ENCODE results near the gene CNTN1.
"Not testable (repeated sequence)": the region's sequence is repeated elsewhere in the genome, so short reads cannot be mapped to it uniquely, and the experiment has no call there.

The CNTN1 gene

DNA sequence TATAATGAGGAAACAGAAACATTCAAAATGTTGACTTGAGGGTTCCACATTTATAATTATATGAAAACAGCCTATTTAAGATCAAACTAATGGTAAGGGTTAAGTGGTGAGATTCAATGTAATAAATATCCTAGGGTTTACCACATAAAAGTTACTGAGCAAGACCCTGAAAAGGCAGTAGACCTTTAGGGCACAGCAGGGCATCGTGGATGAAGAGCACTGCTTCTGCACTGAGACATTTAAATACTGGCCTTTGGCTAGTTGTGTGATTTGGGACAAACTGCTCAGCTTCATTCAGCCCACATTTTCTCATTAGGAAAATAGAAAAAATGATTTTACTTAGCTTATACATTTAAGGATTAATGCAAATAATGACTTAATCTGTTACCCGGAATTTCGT, 42.0 kb downstream of the CNTN1 start:
- H3K4me3 ChIP-seq (ENCODE audit: low read depth, low read length), result no peak overlapping the region
- no peak for DNase-seq (ENCODE audit: low read depth)
- TF ChIP-seq, protein P1, sequence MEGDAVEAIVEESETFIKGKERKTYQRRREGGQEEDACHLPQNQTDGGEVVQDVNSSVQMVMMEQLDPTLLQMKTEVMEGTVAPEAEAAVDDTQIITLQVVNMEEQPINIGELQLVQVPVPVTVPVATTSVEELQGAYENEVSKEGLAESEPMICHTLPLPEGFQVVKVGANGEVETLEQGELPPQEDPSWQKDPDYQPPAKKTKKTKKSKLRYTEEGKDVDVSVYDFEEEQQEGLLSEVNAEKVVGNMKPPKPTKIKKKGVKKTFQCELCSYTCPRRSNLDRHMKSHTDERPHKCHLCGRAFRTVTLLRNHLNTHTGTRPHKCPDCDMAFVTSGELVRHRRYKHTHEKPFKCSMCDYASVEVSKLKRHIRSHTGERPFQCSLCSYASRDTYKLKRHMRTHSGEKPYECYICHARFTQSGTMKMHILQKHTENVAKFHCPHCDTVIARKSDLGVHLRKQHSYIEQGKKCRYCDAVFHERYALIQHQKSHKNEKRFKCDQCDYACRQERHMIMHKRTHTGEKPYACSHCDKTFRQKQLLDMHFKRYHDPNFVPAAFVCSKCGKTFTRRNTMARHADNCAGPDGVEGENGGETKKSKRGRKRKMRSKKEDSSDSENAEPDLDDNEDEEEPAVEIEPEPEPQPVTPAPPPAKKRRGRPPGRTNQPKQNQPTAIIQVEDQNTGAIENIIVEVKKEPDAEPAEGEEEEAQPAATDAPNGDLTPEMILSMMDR (IDR thresholded peaks at IDR 0.05; ENCODE audit: insufficient read depth, low read depth, low read length, missing control alignments), result no peak

DNA sequence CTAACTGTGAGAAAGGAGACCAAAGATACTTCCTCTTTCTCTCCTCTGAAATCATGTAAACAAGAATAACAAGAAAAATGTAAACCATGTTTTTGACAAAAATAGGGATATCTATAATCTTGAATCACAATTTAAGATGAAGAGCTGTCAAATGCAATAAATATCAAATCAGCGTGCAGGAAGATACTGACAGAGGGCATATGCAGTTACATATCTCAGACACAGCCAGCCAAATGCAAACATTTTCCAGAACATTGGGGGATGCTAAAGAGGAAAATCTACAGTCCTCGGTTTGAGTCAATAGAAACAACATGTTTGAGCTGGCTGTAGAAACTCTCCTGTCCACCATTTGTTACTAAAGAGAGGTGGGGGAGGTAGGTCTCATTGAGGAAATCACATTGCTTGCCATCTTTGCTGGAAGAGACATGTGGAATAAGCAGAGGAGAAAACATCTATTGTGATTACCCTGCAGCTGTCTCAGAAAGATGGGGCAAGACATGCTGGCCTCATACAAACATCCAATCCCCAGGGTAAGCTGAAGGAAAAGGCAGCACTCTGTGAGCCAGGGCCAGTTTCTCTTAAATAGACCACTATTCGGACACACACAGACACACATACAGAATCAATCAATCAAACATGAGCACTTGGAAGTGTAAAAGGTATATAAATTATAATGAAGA, 43.5 kb downstream of the CNTN1 start:
- TF ChIP-seq, protein P1 (IDR thresholded peaks at IDR 0.05; ENCODE audit: insufficient read depth, low read depth, low read length, missing control alignments), result no peak
- H3K4me3 ChIP-seq (ENCODE audit: low read depth, low read length), result no peak overlapping the region
- DNase-seq (ENCODE audit: low read depth), result no peak

DNA sequence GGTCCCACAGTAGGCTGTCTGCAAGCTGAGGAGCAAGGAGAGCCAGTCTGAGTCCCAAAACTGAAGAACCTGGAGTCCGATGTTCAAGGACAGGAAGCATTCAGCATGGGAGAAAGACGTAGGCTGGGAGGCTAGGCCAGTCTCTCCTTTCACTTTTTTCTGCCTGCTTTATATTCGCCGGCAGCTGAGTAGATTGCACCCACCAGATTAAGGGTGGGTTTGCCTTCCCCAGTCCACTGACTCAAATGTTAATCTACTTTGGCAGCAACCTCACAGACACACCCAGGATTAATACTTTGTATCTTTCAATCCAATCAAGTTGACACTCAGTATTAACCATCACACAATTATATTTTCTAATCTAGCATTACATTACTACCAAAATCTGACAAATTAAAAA, 45.2 kb downstream of the CNTN1 start:
- not testable (repeated sequence) for DNase-seq (ENCODE audit: low read depth); H3K4me3 ChIP-seq (ENCODE audit: low read depth, low read length)

DNA sequence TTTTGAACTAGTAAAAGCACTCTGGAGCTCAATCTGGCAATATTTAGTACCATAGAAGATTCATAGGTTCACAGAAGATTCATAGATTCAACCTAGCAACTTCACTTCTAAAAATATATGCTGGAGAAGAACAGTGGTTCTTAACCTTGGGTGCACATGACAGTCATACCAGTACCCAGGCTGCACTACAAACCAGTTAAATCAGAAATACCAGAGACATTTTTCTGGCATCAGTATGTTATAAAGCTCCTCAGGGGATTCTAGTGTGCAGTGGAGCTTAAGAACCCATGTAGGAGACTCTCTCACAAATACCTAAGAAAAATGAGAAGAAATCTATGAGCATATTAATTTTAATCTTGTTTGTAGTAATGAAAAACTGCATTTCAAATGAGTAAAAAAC, 46.6 kb downstream of the CNTN1 start:
- DNase-seq (ENCODE audit: low read depth), result no peak
- H3K4me3 ChIP-seq (ENCODE audit: low read depth, low read length), result no peak overlapping the region
- TF ChIP-seq, protein P1 (IDR thresholded peaks at IDR 0.05; ENCODE audit: insufficient read depth, low read depth, low read length, missing control alignments), result no peak

DNA sequence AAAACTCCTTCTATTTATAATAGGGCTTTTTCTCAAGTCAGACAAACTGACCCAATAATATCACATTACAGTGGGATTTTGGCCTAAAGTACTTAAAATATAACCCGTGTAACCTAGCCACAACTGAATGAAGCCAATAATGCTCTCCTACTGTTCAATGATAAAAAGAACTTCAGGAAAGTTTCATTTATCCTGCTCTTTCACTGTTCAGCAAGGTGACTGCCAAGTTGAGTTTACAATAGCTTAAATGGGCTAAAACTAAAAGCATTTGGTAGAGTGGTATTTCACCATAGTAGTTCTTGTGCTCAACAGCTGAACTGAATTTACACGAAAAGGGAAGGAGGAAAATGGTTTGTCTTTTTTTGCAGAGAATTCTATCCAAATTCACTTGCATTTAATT, 49.8 kb downstream of the CNTN1 start:
- no peak overlapping the region for H3K4me3 ChIP-seq (ENCODE audit: low read depth, low read length)
- TF ChIP-seq, protein P1 (IDR thresholded peaks at IDR 0.05; ENCODE audit: insufficient read depth, low read depth, low read length, missing control alignments), result no peak
- DNase-seq (ENCODE audit: low read depth), result no peak

DNA sequence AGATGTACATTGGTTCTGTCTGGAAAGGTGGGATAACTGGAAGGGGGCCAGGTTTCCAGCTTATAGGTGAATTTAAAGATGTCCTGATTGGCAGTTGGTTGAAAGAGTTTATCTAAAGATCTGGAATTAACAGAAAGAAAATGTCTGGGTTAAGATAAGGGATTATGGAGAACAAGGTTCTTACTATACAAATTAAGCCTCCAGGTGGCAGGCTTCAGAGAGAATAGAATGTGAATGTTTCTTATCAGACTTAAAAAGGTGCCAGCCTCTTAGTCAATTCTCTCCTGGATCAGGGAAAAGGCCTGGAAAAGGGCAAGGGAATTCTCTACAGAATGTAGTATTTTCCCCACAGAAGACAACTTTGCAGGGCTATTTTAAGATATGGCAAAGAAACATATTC, 53.1 kb downstream of the CNTN1 start:
- no peak overlapping the region for H3K4me3 ChIP-seq (ENCODE audit: low read depth, low read length)
- DNase-seq (ENCODE audit: low read depth), result no peak
- TF ChIP-seq, protein P1 (IDR thresholded peaks at IDR 0.05; ENCODE audit: insufficient read depth, low read depth, low read length, missing control alignments), result no peak

DNA sequence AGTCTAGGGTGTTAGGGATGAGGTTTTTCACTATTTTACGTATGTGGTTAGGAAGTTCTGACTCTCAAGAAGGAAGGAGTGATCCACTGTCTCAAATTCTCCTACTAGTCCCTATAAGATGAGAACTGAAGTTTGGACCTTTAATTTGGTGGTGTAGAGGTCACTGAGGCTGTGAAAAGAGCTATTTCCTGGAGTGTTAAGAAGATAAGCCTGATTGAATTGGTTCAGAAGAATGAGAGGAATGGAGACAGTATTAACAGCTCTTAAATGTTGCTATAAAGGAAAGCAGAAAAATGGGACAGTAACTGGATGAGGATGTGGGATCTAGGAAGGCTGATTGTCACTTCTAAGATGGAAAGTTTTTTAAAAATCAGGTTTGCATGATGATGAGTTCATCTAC, 57.6 kb downstream of the CNTN1 start:
- H3K4me3 ChIP-seq (ENCODE audit: low read depth, low read length), result no peak overlapping the region
- DNase-seq (ENCODE audit: low read depth), result no peak
- TF ChIP-seq, protein P1 (IDR thresholded peaks at IDR 0.05; ENCODE audit: insufficient read depth, low read depth, low read length, missing control alignments), result no peak
